GM19463 (cell line): Measurements from ENCODE around the gene OR56B1.

ENCODE experiments used
- ATAC-seq: cut with Tn5 transposase; IDR thresholded peaks from one replicate; pipeline ENCODE4 v1.9.1; 2021; ENCODE audit warnings: mild to moderate bottlenecking, moderate library complexity; ENCODE audit not compliant: unreplicated experiment

OR56B1 gene

GRCh38 chr11:5727691-5728090 is 8.6 kb upstream of the OR56B1 start:
- no peak for ATAC-seq

- no peak for ATAC-seq
Measured at GRCh38 chr11:5737091-5737490, 843 bp downstream of the OR56B1 start.

GRCh38 chr11:5737670-5738392 is 1.6 kb downstream of the OR56B1 start:
- ATAC-seq = no peak

DNA sequence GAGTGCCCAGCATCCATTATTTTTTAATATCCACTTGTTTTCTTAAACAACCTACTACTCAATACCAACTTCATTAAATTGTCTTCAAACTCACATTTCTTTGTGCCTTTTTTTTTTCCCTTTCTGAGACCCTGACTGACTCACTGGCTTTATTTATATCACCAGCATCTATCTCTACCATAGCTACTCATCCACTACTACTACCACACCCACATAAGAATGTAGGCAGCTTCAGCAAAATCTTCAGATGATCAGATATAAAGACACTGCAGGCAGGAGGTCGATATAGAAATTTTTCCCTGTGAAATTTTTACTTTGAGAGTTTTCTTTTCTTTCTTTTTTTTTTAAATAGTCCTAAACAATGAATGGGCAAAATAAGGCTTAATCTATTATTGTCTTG is 2.2 kb downstream of the OR56B1 start:
- ATAC-seq = no peak

- no peak for ATAC-seq
Measured at GRCh38 chr11:5746614-5747013, 10.4 kb downstream of the OR56B1 start.

DNA sequence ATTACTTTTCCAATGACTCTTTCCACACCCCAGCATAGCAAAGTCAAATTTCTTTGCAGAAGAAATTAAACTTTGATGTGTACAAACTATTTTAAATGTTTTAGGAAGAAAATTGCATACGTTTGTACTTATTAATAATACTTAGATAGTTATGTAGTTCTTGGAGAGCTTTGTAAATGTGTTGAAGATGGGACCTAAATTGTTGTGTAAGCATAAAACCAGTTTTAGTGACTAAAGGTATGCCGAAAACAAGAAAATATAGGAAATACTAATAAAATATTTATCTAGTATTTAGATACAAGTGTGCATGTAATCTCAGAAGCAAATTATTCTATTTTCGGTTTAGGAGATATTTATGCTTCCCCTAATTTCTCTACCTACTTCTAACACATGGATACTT is 13.6 kb downstream of the OR56B1 start:
- ATAC-seq = no peak

GRCh38 chr11:5753943-5754342 is 17.7 kb downstream of the OR56B1 start, which contains the start of gene OR52N4:
OR52N4 (plus strand) TSS chr11:5754243; CDS start chr11:5754741, 498 bp downstream.
- no peak for ATAC-seq

DNA sequence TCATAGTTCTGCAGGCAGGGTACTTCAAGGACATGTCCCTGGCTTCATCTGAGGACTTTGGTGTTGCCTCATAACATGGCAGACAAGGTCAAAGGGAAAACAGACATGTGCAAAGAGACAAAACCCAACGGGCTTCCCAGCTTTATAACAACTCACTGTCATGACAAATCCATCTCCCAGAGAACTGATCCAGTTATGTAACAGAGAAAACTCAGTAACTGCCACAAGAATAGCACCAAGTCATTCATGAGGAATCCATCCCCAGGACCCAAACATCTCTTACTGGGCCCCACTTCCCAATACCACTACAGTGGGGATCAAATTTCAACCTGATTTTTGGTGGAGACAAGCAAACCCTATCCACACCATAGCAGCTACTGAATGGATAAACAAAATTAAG is 30.8 kb downstream of the OR56B1 start:
- ATAC-seq = no peak

DNA sequence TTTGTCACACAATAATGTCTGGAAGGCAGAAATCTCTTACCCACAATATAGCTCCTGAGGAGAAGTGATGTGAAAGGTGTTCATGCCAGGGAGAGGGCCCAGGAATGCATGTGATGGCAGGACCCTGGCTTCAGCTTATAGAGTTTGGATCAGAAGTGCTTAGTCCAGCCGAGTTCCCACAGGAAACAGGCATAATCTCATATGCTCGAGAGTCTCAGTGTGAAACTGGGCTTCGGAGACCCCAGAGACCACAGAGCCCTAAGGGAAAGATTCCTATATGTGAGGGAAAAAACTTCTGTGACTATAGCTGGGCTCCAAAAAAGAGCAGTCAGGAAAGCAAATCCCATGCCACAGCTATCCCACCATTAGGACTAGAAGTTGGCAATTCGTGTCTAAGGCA is 47.0 kb downstream of the OR56B1 start, which contains the start of gene OR52N5:
Gene OR52N5 (minus strand): TSS at position 101 of the 400 bp plus-strand sequence. CDS start 4,721 bp downstream, outside the sequence.
- no peak for ATAC-seq
